HCT116 (cell line): Measurements from ENCODE around the gene CPNE5. TPM values are rescaled to one million over a fixed set of nuclear protein-coding genes. Genes with fewer than 3 reads are reported as not detected.

Experiments
- ATAC-seq: fragments of 200-7000 bp; cut with Tn5 transposase; 2 replicates; pipeline ENCODE4 v1.9.1; 2020; ENCODE audit warnings: mild to moderate bottlenecking, moderate library complexity
- BruUV-seq: library from RNA; stranded (reverse); fragments of 400-500 nt; replicated peaks from 2 replicates; lab custom pipeline; 2021; lab: Mats Ljungman, UMichigan
- CTCF ChIA-PET: fragments of 300-600 bp; sonication (Branson Sonifier 250); formaldehyde crosslinking; loops from one replicate; lab custom pipeline; 2021; ENCODE audit warnings: antibody characterized with exemption; lab: Charles Lee
- POLR2A ChIA-PET: fragments of 300-600, 350-600 bp; sonication (Branson Sonifier 250); formaldehyde crosslinking; loops from one replicate; lab custom pipeline; 2021; ENCODE audit warnings: antibody characterized with exemption; lab: Charles Lee
- RAD21 ChIA-PET, 2 experiments: fragments of 300-600 bp; sonication (Branson Sonifier 250); formaldehyde crosslinking; loops; one replicate each; lab custom pipeline; 2023; ENCODE audit warnings: low total read pairs in 2 of 2; ENCODE audit not compliant: uncharacterized antibody in 2 of 2, unreplicated experiment in 2 of 2, low non-redundant PET in 1 of 2; lab: Charles Lee
- DNase-seq: peaks from one replicate; pipeline ENCODE4 v3.0.0-alpha.2; 2010; ENCODE audit warnings: low read depth, low spot score
- H2AFZ ChIP-seq: fragments of 200-600 bp; shearing (Covaris generic), sonication (generic); 2 replicates; pipeline ENCODE4 v1.6.1; 2017; ENCODE audit warnings: low read depth, mixed run types, mixed read lengths, antibody characterized with exemption, low read length; ENCODE audit not compliant: poor library complexity, severe bottlenecking
- H3K27ac ChIP-seq: 2 replicates; pipeline ENCODE4 v1.5.1; 2012; ENCODE audit warnings: low read depth, low read length
- H3K27me3 ChIP-seq: fragments of 200-600 bp; sonication (generic); 2 replicates; pipeline ENCODE4 v1.6.1; 2016; ENCODE audit warnings: mixed run types, low read length, mixed read lengths; ENCODE audit not compliant: insufficient read depth
- H3K36me3 ChIP-seq, 2 experiments: fragments of 200-500 bp in 1 of 2; fragments of 200-600 bp in 1 of 2; sonication (Bioruptor generic) in 1 of 2; sonication (generic) in 1 of 2; 2 replicates each; pipeline versions ENCODE4 v1.5.1 to v1.6.1; 2014 to 2016; ENCODE audit warnings: low read length in 2 of 2, inconsistent platforms in 1 of 2, mixed read lengths in 1 of 2, mixed run types in 1 of 2; ENCODE audit not compliant: insufficient read depth in 2 of 2, control insufficient read depth in 1 of 2
- H3K4me1 ChIP-seq, 2 experiments: fragments of 200-600 bp in 1 of 2; sonication (generic) in 1 of 2; 2 replicates each; pipeline versions ENCODE4 v1.5.1 to v1.6.1; 2012 to 2017; ENCODE audit warnings: low read length in 2 of 2, inconsistent platforms in 1 of 2, mild to moderate bottlenecking in 1 of 2, mixed read lengths in 1 of 2, mixed run types in 1 of 2, moderate library complexity in 1 of 2; ENCODE audit not compliant: insufficient read depth in 2 of 2, control insufficient read depth in 1 of 2
- H3K4me2 ChIP-seq: fragments of 200-600 bp; sonication (generic); 2 replicates; pipeline ENCODE4 v1.6.1; 2017; ENCODE audit warnings: mixed run types, low read length, mixed read lengths
- H3K4me3 ChIP-seq, 2 experiments: fragments of 200-600 bp in 1 of 2; sonication (generic) in 1 of 2; replicated peaks in 1 of 2; 2 replicates each; pipeline ENCODE4 v1.5.1; 2011 to 2016; ENCODE audit warnings: low read length in 2 of 2, control low read depth in 1 of 2, low read depth in 1 of 2, mild to moderate bottlenecking in 1 of 2, mixed read lengths in 1 of 2, mixed run types in 1 of 2
- H3K79me2 ChIP-seq: fragments of 200-600 bp; sonication (generic); 2 replicates; pipeline ENCODE4 v1.6.1; 2017; ENCODE audit warnings: mild to moderate bottlenecking, mixed run types, low read length, moderate library complexity, mixed read lengths; ENCODE audit not compliant: insufficient read depth
- H3K9ac ChIP-seq: fragments of 200-600 bp; sonication (generic); 2 replicates; pipeline ENCODE4 v1.6.1; 2016; ENCODE audit warnings: low read length, mixed read lengths
- H3K9me2 ChIP-seq: fragments of 200-600 bp; sonication (generic), shearing (Covaris generic); 2 replicates; pipeline ENCODE4 v1.6.1; 2017; ENCODE audit warnings: mixed run types, mild to moderate bottlenecking, moderate library complexity; ENCODE audit not compliant: insufficient read depth
- H3K9me3 ChIP-seq, 2 experiments: fragments of 200-500 bp in 1 of 2; fragments of 200-600 bp in 1 of 2; sonication (Bioruptor generic) in 1 of 2; sonication (generic) in 1 of 2; 2 replicates each; pipeline ENCODE4 v1.6.1; 2014 to 2017; ENCODE audit warnings: low read length in 2 of 2, mixed read lengths in 2 of 2, inconsistent platforms in 1 of 2, low read depth in 1 of 2, mild to moderate bottlenecking in 1 of 2, mixed run types in 1 of 2, moderate library complexity in 1 of 2; ENCODE audit not compliant: control insufficient read depth in 1 of 2, insufficient read depth in 1 of 2
- H4K20me1 ChIP-seq: fragments of 200-600 bp; sonication (generic), shearing (Covaris generic); 2 replicates; pipeline ENCODE4 v1.6.1; 2017; ENCODE audit warnings: mixed run types, mild to moderate bottlenecking, moderate library complexity; ENCODE audit not compliant: insufficient read depth
- CBX3 ChIP-seq: IDR thresholded peaks from 2 replicates; pipeline ENCODE4 v1.6.1; 2012; ENCODE audit warnings: low read depth
- EGR1 ChIP-seq: IDR thresholded peaks from 2 replicates; pipeline ENCODE4 v1.6.1; 2012; ENCODE audit warnings: low read depth
- EZH2 ChIP-seq: fragments of 200-600 bp; sonication (generic); IDR thresholded peaks from 2 replicates; pipeline ENCODE4 v1.6.1; 2017; ENCODE audit warnings: antibody characterized with exemption, mixed run types
- EZH2phosphoT487 ChIP-seq: fragments of 200-600 bp; IDR thresholded peaks from 2 replicates; pipeline ENCODE4 v1.6.1; 2018; ENCODE audit warnings: antibody characterized with exemption, borderline replicate concordance
- JUND ChIP-seq: IDR thresholded peaks from 2 replicates; pipeline ENCODE4 v1.6.1; 2012
- POLR2A ChIP-seq: IDR thresholded peaks from 2 replicates; pipeline ENCODE4 v1.7.0; 2011; ENCODE audit warnings: borderline replicate concordance; ENCODE audit not compliant: insufficient read depth, insufficient read length; ENCODE audit errors: extremely low read depth
- POLR2AphosphoS5 ChIP-seq: IDR thresholded peaks from 2 replicates; pipeline ENCODE4 v1.6.1; 2011; ENCODE audit warnings: mild to moderate bottlenecking, low read depth, low read length, moderate library complexity
- REST ChIP-seq: IDR thresholded peaks from 2 replicates; pipeline ENCODE4 v1.6.1; 2012; ENCODE audit warnings: low read depth
- SIN3A ChIP-seq: IDR thresholded peaks from 2 replicates; pipeline ENCODE4 v1.6.1; 2012; ENCODE audit warnings: low read depth
- SP1 ChIP-seq: IDR thresholded peaks from 2 replicates; pipeline ENCODE4 v1.6.1; 2012; ENCODE audit warnings: low read depth
- SRF ChIP-seq: IDR thresholded peaks from 2 replicates; pipeline ENCODE4 v1.6.1; 2012; ENCODE audit warnings: low read depth
- TCF7L2 ChIP-seq: IDR thresholded peaks from 2 replicates; pipeline ENCODE4 v1.7.0; 2011; ENCODE audit warnings: borderline replicate concordance, inconsistent platforms; ENCODE audit not compliant: insufficient read depth, insufficient read length; ENCODE audit errors: extremely low read depth
- YY1 ChIP-seq: IDR thresholded peaks from 2 replicates; pipeline ENCODE4 v1.6.1; 2011; ENCODE audit warnings: low read length, low read depth, moderate library complexity, mild to moderate bottlenecking; ENCODE audit not compliant: insufficient replicate concordance; ENCODE audit errors: extremely low read depth
- intact Hi-C: fragments of 100-400 bp; cut with micrococcal nuclease; formaldehyde crosslinking; loops from 2 replicates; pipeline ENCODE4 v1.10.0; 2022
- total RNA-seq: library from RNA; stranded (reverse); gene quantifications from one replicate; pipeline ENCODE4 v1.2.1, GENCODE V29; 2021; ENCODE audit not compliant: unreplicated experiment

The CPNE5 gene
- total RNA-seq, 1 experiment from 2014 or later = not detected

GRCh38 chr6:36752886-36753506 is 86.2 kb downstream of the CPNE5 start:
- Histone ChIP-seq H3K9ac (no peak overlapping the region), H3K4me1 (peaks cover 5 to 29% of the 10 kb centered on the region in 2 experiments; a peak in 3 of 4 replicates), H3K4me2 (peak overlapping the region; percentile 17; the same call in 1 of the 2 replicates), H3K79me2 (no peaks in the 10 kb centered on the region), H3K36me3 (no peaks in the 10 kb centered on the region), H3K4me3 (no peak overlapping the region), H3K27me3 (no peaks in the 10 kb centered on the region), H4K20me1 (no peaks in the 10 kb centered on the region), H3K9me3 (peaks cover 6 to 10% of the 10 kb centered on the region in 2 experiments; a peak in 2 of 4 replicates), H2AFZ (no peak overlapping the region), H3K9me2 (no peaks in the 10 kb centered on the region), H3K27ac (no peak overlapping the region)
- POLR2A ChIA-PET = no interaction called here
- CTCF ChIA-PET = no interaction called here
- no TSS peak for BruUV-seq
- DNase-seq = no peak
- intact Hi-C loops = no loop called here
- ATAC-seq = no peak
- peak; percentile 65 for TF ChIP-seq TCF7L2
- TF ChIP-seq CBX3 = no peak
- RAD21 ChIA-PET = no interaction called here

DNA sequence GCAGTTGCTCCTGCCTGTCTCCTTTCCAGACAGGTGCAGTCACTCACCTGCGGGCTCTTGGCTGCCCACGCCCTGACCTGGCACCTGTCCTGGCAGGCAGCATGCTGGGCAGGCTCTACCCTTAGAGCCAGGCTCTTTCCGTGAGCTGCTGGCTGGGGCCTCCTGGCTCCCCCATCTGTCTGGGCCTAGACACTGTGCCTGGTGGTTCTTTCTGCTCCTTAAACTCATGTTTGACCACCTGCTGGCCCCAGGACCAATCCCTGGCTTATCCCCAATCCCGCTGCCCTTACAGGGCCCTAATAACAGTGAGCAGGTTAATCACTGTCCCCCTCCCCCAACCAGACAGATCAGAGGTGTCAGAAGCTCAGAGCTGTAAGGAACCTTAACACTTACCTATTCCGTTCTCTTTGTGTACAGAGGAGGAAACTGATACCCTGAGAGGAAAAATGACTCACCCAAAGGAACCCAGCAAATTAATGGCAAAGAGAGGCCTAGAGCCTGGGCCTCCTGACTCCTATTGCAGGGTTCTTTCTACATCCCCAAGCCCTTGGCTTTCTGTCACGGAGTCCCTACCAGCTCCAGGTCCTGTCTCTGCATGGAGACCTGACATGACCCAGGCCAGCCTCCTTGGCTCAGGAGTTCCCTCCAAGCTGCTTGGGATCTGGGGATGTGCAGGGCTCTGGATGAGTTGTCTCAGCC is 86.9 kb downstream of the CPNE5 start:
- Histone ChIP-seq H3K27me3 (no peaks in the 10 kb centered on the region), H3K27ac (no peak overlapping the region), H2AFZ (no peak overlapping the region), H3K79me2 (no peaks in the 10 kb centered on the region), H3K4me1 (peaks cover 5 to 29% of the 10 kb centered on the region in 2 experiments; a peak in 3 of 4 replicates), H3K9ac (no peak overlapping the region), H3K9me2 (no peaks in the 10 kb centered on the region), H3K9me3 (peaks cover 6 to 10% of the 10 kb centered on the region in 2 experiments; a peak in 2 of 4 replicates), H3K4me3 (no peak overlapping the region), H4K20me1 (no peaks in the 10 kb centered on the region), H3K4me2 (peak overlapping the region; percentile 17; the same call in 1 of the 2 replicates), H3K36me3 (no peaks in the 10 kb centered on the region)
- ChIA-PET POLR2A (no interaction called here), CTCF (interaction anchor here (0.9 kb wide), 1 partner anchor 136 kb away, joined by 3 read pairs; no protein-coding TSS in a partner anchor), RAD21 (no interaction called here)
- ATAC-seq (peak; percentile 33; the same call in 1 of the 2 replicates), DNase-seq (no peak)
- no TSS peak for BruUV-seq
- intact Hi-C loops = no loop called here
- TF ChIP-seq EGR1 = no peak
- no peak for TF ChIP-seq CBX3
- no peak for TF ChIP-seq EZH2phosphoT487
- no peak for TF ChIP-seq YY1
- TF ChIP-seq EZH2 = no peak
- no peak for TF ChIP-seq SRF
- no peak for TF ChIP-seq POLR2AphosphoS5
- no peak for TF ChIP-seq JUND
- TF ChIP-seq REST = no peak
- TF ChIP-seq SIN3A = no peak
- TF ChIP-seq SP1 = no peak
- TF ChIP-seq POLR2A = no peak
